ENCODE measurements around the gene RTN4IP1.
"Not testable (repeated sequence)": the region's sequence is repeated elsewhere in the genome, so short reads cannot be mapped to it uniquely, and the experiment has no call there.

Gene RTN4IP1

DNA sequence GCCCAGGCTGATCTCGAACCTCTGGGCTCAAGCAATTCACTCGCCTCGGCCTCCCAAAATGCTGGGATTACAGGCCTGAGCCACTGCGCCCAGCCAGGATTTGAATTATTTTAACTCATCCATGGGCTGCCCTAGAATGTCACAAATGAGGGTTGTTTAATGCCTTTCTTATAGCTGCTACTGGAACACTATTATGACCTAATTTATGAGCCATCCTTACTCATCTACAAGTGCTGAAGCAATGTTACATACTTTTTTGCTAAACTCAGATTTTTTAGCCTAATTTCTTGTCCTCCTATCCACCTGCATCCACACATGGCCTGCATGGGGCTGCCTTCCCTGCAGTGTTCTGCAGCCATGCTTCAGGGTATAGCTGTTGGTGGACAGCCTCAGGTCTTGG, 59.9 kb downstream of the RTN4IP1 start:
- DNase-seq (ENCODE audit: low read depth): no peak
- TF ChIP-seq, protein P1, sequence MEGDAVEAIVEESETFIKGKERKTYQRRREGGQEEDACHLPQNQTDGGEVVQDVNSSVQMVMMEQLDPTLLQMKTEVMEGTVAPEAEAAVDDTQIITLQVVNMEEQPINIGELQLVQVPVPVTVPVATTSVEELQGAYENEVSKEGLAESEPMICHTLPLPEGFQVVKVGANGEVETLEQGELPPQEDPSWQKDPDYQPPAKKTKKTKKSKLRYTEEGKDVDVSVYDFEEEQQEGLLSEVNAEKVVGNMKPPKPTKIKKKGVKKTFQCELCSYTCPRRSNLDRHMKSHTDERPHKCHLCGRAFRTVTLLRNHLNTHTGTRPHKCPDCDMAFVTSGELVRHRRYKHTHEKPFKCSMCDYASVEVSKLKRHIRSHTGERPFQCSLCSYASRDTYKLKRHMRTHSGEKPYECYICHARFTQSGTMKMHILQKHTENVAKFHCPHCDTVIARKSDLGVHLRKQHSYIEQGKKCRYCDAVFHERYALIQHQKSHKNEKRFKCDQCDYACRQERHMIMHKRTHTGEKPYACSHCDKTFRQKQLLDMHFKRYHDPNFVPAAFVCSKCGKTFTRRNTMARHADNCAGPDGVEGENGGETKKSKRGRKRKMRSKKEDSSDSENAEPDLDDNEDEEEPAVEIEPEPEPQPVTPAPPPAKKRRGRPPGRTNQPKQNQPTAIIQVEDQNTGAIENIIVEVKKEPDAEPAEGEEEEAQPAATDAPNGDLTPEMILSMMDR (conservative IDR thresholded peaks at IDR 0.05; ENCODE audit: low read length): no peak

DNA sequence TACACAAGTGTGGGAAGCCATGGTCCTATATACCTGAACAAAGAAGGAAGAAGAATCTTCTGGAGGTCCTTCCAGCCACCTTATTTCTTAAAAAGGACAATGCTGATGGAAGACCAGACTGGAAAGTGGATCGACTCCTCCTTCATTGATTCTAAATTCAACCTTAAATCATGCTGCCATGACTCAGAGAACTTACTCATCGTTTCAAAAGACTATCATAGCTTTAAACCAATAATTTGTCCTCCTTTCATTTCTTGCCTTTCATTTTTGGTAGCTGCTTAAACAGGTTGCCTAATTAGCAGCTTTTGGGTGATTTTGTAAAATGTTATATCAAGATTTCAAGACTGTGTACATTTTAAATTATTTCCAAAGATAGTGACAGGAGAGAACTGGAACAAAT, 60.8 kb downstream of the RTN4IP1 start:
- H3K4me3 ChIP-seq (ENCODE audit: low read length): no peak overlapping the region
- DNase-seq (ENCODE audit: low read depth): no peak
- TF ChIP-seq, protein P1 (conservative IDR thresholded peaks at IDR 0.05; ENCODE audit: low read length): no peak

More for the DNA sequence above, 59.9 kb downstream of the RTN4IP1 start:
- H3K4me3 ChIP-seq (ENCODE audit: low read length): no peak overlapping the region

DNA sequence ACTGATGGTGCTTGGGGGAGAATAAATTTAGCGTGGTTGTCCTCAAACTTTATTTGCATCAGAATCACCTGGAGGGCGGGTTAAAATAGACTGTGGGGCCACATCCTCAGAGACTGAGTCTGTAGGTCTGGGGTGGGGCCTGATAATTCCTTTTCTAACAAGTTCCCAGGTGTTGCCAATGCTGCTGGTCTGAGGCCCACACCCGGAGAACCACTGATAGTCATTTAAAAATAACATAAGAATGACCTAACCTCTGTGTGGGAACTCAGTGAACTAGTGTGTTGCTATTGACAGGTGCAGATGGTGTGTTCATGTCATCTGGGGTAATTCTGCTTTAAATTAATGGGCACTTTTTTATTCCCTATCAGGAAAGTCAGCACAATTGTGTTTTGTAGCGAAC, 64.8 kb downstream of the RTN4IP1 start:
- TF ChIP-seq, protein P1 (conservative IDR thresholded peaks at IDR 0.05; ENCODE audit: low read length): no peak
- no peak for DNase-seq (ENCODE audit: low read depth)
- no peak overlapping the region for H3K4me3 ChIP-seq (ENCODE audit: low read length)

DNA sequence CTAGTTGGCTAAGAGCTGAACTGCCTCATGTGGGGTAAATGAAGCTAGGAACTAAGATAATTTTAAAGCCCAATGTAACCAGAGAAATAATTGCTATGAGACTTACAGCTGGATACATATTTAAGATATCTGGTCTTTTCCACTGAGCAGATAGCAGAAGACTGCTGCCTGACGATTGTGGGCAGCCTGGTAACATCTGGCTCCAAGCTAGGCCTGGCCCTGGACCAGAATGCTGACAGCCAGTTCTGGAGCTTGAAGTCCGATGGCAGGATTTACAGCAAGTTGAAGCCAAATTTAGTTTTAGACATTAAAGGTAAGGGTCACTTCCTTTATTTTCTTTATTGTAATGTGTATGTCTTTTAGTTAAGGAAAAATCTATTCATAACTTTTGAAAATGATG, 65.7 kb downstream of the RTN4IP1 start:
- H3K4me3 ChIP-seq (ENCODE audit: low read length): no peak overlapping the region
- no peak for DNase-seq (ENCODE audit: low read depth)
- TF ChIP-seq, protein P1 (conservative IDR thresholded peaks at IDR 0.05; ENCODE audit: low read length): no peak

DNA sequence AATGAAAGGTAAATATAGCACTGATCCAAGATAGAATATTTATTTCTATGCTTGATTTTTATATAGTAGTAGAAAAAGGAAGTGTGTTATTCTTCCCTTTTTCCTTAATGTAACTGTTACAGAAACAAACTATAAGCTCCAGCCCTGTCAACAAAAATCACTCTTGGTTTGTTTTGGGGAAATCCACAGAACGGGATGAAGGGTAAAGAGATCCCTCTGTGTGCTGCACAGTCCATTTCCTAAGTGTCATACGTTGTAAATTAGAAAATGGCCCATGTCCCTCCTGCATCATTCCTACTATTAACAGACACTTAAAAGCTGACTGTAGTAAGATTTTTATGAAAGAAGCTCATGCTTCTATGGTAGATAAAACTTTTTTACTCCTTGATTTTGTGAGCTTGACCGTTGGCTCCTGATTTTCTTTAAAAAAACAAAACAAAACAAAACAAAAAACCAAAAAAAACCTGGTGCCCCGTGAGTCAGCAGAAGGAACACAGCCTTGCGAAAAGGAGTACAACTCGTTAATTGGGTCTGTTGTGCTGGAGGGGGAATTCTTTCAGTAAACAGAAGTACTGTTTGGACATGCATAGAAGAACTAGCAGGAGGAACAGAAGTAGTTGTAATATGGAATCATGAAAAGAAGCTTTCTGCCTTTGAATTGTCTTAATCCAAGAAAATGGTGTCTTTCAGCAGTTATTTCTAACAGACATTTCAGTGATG, 67.5 kb downstream of the RTN4IP1 start:
- no peak overlapping the region for H3K4me3 ChIP-seq (ENCODE audit: low read length)
- peak; percentile 27 for DNase-seq (ENCODE audit: low read depth)
- TF ChIP-seq, protein P1 (conservative IDR thresholded peaks at IDR 0.05; ENCODE audit: low read length): no peak

DNA sequence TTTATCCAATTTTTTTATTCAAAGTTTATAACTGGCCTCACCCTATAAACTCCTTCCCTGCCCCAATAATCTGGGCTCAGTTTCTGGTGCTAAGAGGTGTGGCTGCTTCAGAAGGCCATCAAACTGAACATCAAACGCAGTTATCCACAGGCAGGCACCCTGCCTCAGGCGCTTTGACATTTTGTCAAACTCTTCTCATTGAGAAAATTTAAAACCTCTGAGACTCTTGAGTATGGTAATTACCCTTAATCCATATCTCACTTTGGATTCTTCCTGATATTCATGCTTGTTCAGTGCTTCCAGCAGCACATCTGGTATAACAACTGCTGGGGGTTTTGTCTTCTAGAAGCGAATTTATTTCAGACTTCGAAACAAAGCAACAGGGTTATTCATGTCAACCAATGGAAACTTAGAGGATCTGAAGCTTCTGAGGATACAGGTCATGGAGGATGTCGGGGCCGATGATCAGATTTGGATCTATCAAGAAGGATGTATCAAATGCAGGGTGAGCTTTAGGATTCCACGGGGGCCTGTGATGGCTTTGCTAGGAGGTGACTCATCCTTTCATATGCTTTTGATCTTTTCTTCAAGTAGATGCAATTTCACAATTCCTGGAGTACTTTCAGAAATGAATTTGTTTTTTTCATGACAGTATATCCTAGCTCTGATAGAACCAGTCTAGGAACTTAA, 68.2 kb downstream of the RTN4IP1 start:
- no peak overlapping the region for H3K4me3 ChIP-seq (ENCODE audit: low read length)
- TF ChIP-seq, protein P1 (conservative IDR thresholded peaks at IDR 0.05; ENCODE audit: low read length): no peak
- DNase-seq (ENCODE audit: low read depth): peak; percentile 79

DNA sequence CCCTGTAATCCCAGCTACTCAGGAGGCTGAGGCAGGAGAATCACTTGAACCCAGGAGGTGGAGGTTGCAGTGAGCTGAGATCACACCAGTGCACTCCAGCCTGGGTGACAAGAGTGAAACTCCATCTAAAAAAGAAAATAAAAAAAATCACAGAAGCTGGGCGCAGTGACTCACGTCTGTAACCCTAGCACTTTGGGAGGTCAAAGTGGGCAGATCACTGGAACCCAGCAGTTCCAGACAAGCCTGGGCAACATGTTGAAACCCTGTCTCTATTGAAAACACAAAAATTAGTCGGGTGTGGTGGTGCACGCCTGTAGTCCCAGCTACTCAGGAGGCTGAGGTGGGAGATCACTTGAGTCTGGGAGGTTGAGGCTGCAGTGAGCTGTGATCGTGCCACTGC, 69.6 kb downstream of the RTN4IP1 start:
- not testable (repeated sequence) for H3K4me3 ChIP-seq (ENCODE audit: low read length); DNase-seq (ENCODE audit: low read depth)

All from AG10803 (cell line).